GM23248 (cell line): Measurements from ENCODE around the gene TRIM28. TPM values are rescaled to one million over a fixed set of nuclear protein-coding genes. Genes with fewer than 3 reads are reported as not detected.

Experiments used
- DNase-seq: peaks from one replicate; pipeline ENCODE4 v3.0.0-alpha.2; 2015
- H2AFZ ChIP-seq: fragments of 200-600 bp; sonication (generic); 2 replicates; pipeline ENCODE4 v1.6.1; 2016; ENCODE audit warnings: antibody characterized with exemption
- H3F3A ChIP-seq: fragments of 200-600 bp; sonication (generic); 2 replicates; pipeline ENCODE4 v1.6.1; 2016; ENCODE audit warnings: mild to moderate bottlenecking, antibody characterized with exemption, mixed run types; ENCODE audit not compliant: insufficient read depth
- H3K27ac ChIP-seq: fragments of 200-600 bp; sonication (generic); 2 replicates; pipeline ENCODE4 v1.5.1; 2016; ENCODE audit warnings: mild to moderate bottlenecking
- H3K27me3 ChIP-seq: fragments of 200-600 bp; sonication (generic); replicated peaks from 2 replicates; pipeline ENCODE4 v1.6.1; 2016; ENCODE audit warnings: mild to moderate bottlenecking; ENCODE audit not compliant: insufficient read depth
- H3K36me3 ChIP-seq: fragments of 200-600 bp; sonication (generic); 2 replicates; pipeline ENCODE4 v1.6.1; 2016; ENCODE audit warnings: low read depth, mild to moderate bottlenecking
- H3K4me1 ChIP-seq: fragments of 200-600 bp; sonication (generic); 2 replicates; pipeline ENCODE4 v1.6.1; 2016; ENCODE audit warnings: mild to moderate bottlenecking; ENCODE audit not compliant: insufficient read depth
- H3K4me2 ChIP-seq: fragments of 200-600 bp; sonication (generic); one replicate; pipeline ENCODE4 v1.6.1; 2016; ENCODE audit warnings: mild to moderate bottlenecking; ENCODE audit not compliant: unreplicated experiment
- H3K4me3 ChIP-seq: fragments of 200-600 bp; sonication (generic); 2 replicates; pipeline ENCODE4 v1.5.1; 2016; ENCODE audit warnings: mild to moderate bottlenecking
- H3K79me2 ChIP-seq: fragments of 200-600 bp; sonication (generic); 2 replicates; pipeline ENCODE4 v1.6.1; 2016; ENCODE audit warnings: mild to moderate bottlenecking; ENCODE audit not compliant: insufficient read depth
- H3K9ac ChIP-seq: fragments of 200-600 bp; sonication (generic); 2 replicates; pipeline ENCODE4 v1.6.1; 2016; ENCODE audit warnings: mild to moderate bottlenecking
- H3K9me2 ChIP-seq: fragments of 200-600 bp; sonication (generic); 2 replicates; pipeline ENCODE4 v1.6.1; 2016; ENCODE audit warnings: mixed run types, mild to moderate bottlenecking, moderate library complexity; ENCODE audit not compliant: insufficient read depth
- H3K9me3 ChIP-seq: fragments of 200-600 bp; sonication (generic); one replicate; pipeline ENCODE4 v1.6.1; 2017; ENCODE audit warnings: low read depth
- H4K20me1 ChIP-seq: fragments of 200-600 bp; sonication (generic); 2 replicates; pipeline ENCODE4 v1.6.0; 2016; ENCODE audit not compliant: insufficient read depth
- EZH2 ChIP-seq: fragments of 200-600 bp; sonication (generic); IDR thresholded peaks from 2 replicates; pipeline ENCODE4 v1.6.1; 2018; ENCODE audit warnings: antibody characterized with exemption, mild to moderate bottlenecking; ENCODE audit not compliant: insufficient read depth, poor library complexity, severe bottlenecking
- EZH2phosphoT487 ChIP-seq: fragments of 200-600 bp; sonication (generic); IDR thresholded peaks from 2 replicates; pipeline ENCODE4 v1.6.1; 2018; ENCODE audit warnings: antibody characterized with exemption, moderate library complexity, mild to moderate bottlenecking, low read depth; ENCODE audit not compliant: insufficient read depth
- WGBS, 2 experiments: methylation state at CpG; one replicate each; pipeline ENCODE4 v1.1.6; 2015 to 2017; ENCODE audit warnings: low lambda C conversion rate in 2 of 2, low coverage in 1 of 2; ENCODE audit errors: missing lambda C conversion rate in 2 of 2; 5-methylcytosine and 5-hydroxymethylcytosine counted together
- in situ Hi-C: fragments of 300-500 bp; cut with MboI; formaldehyde crosslinking; loops from 2 replicates; pipeline ENCODE4 v1.15.0; 2020
- polyA plus RNA-seq: library from polyadenylated mRNA; unstranded; fragments of >200 nt; fragmentation: Nextera tagmentation; extraction: Ambion mirVana; gene quantifications from 2 replicates; pipeline ENCODE4 v1.2.1, GENCODE V29; 2016
- total RNA-seq: library from RNA; depleted of rRNA; stranded (reverse); fragments of >200 nt; shearing (Covaris generic); gene quantifications from 2 replicates; pipeline ENCODE4 v1.2.3, GENCODE V29; 2014

Gene TRIM28
- total and polyA plus RNA-seq, 2 experiments from 2014 or later = 61.5 to 319 TPM

GRCh38 chr19:58522709-58523108 is 21.2 kb upstream of the TRIM28 start:
- Histone ChIP-seq H3K36me3 (no peaks in the 10 kb centered on the region), H2AFZ (no peak overlapping the region; the same call in 1 of the 2 replicates), H3K9ac (no peak overlapping the region), H3K4me3 (no peak overlapping the region), H3K27me3 (no peaks in the 10 kb centered on the region), H3K9me2 (no peaks in the 10 kb centered on the region), H3K4me1 (peaks cover 12% of the 10 kb centered on the region), H3K27ac (no peak overlapping the region), H4K20me1 (no peaks in the 10 kb centered on the region), H3K79me2 (peaks cover 12% of the 10 kb centered on the region), H3K4me2 (no peak overlapping the region), H3F3A (peaks cover 18% of the 10 kb centered on the region; the same call in 1 of the 2 replicates), H3K9me3 (no peaks in the 10 kb centered on the region)
- in situ Hi-C loops = no loop called here
- no peak for DNase-seq
- TF ChIP-seq EZH2 (no peak), EZH2phosphoT487 (no peak)
- 73 to 83% methylated on average over 3 of the region's 3 CpGs for WGBS, 2 experiments

DNA sequence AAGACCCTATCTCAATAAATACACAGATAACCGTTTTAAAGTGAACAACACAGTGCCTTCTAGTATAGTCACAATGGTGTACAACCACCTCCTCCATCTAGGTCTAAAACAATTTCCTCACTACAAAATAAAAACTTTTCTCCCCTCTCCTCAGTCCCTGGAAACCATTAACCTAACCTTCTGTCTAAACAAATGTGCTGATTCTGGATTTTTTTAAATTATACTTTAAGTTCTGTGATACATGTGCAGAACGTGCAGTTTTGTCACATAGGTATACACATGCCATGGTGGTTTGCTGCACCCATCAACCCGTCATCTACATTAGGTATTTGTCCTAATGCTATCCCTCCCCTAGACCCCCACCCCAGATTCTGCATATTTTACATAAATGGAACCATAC is 14.5 kb upstream of the TRIM28 start:
- H3K9ac ChIP-seq = no peak overlapping the region
- WGBS, 2 experiments = 55 to 68% methylated on average over 3 of the region's 3 CpGs
- H2AFZ ChIP-seq = no peak overlapping the region
- no peak for DNase-seq
- H4K20me1 ChIP-seq = no peaks in the 10 kb centered on the region
- H3K9me2 ChIP-seq = no peaks in the 10 kb centered on the region
- H3K36me3 ChIP-seq = no peaks in the 10 kb centered on the region
- H3K9me3 ChIP-seq = no peaks in the 10 kb centered on the region
- H3F3A ChIP-seq = no peaks in the 10 kb centered on the region
- no peaks in the 10 kb centered on the region for H3K79me2 ChIP-seq
- H3K27ac ChIP-seq = no peak overlapping the region
- TF ChIP-seq EZH2 (no peak), EZH2phosphoT487 (no peak)
- no peak overlapping the region for H3K4me2 ChIP-seq
- no peaks in the 10 kb centered on the region for H3K4me1 ChIP-seq
- in situ Hi-C loops = no loop called here
- H3K4me3 ChIP-seq = no peak overlapping the region
- H3K27me3 ChIP-seq = peaks cover 7% of the 10 kb centered on the region; the same call in 1 of the 2 replicates

- no peaks in the 10 kb centered on the region for H3K79me2 ChIP-seq
- no peaks in the 10 kb centered on the region for H4K20me1 ChIP-seq
- H3K36me3 ChIP-seq = no peaks in the 10 kb centered on the region
- H3F3A ChIP-seq = no peaks in the 10 kb centered on the region
- H3K9ac ChIP-seq = no peak overlapping the region
- H3K4me1 ChIP-seq = no peaks in the 10 kb centered on the region
- no peak overlapping the region for H3K4me3 ChIP-seq
- H3K27ac ChIP-seq = no peak overlapping the region
- H2AFZ ChIP-seq = no peak overlapping the region
- no peaks in the 10 kb centered on the region for H3K9me3 ChIP-seq
- peaks cover 7% of the 10 kb centered on the region; the same call in 1 of the 2 replicates for H3K27me3 ChIP-seq
- no peak overlapping the region for H3K4me2 ChIP-seq
- no peaks in the 10 kb centered on the region for H3K9me2 ChIP-seq
- in situ Hi-C loops = no loop called here
- WGBS, 2 experiments = 33 to 36% methylated on average over 10 of the region's 10 CpGs
- TF ChIP-seq EZH2phosphoT487 (no peak), EZH2 (no peak)
- no peak for DNase-seq
Observed at GRCh38 chr19:58531034-58531840, 12.6 kb upstream of the TRIM28 start.

- Histone ChIP-seq H3K9me2 (no peaks in the 10 kb centered on the region), H3K9me3 (no peaks in the 10 kb centered on the region), H3K79me2 (no peaks in the 10 kb centered on the region), H3K4me1 (no peaks in the 10 kb centered on the region), H3K36me3 (no peaks in the 10 kb centered on the region), H2AFZ (no peak overlapping the region), H3K4me2 (no peak overlapping the region), H3K4me3 (no peak overlapping the region), H3K27me3 (peaks cover 27% of the 10 kb centered on the region), H3K9ac (no peak overlapping the region), H3K27ac (no peak overlapping the region), H3F3A (no peaks in the 10 kb centered on the region), H4K20me1 (no peaks in the 10 kb centered on the region)
- no peak for TF ChIP-seq EZH2phosphoT487
- TF ChIP-seq EZH2 = no peak
- WGBS, 2 experiments = 32 to 68% methylated on average over 3 of the region's 3 CpGs
- DNase-seq = no peak
- in situ Hi-C loops = no loop called here
Observed at GRCh38 chr19:58535857-58536256, 8.0 kb upstream of the TRIM28 start.
